Parathyroid adenoma (tissue), 2 donors: ENCODE results near the gene MRPL41.
"Not testable (repeated sequence)": the region's sequence is repeated elsewhere in the genome, so short reads cannot be mapped to it uniquely, and the experiment has no call there.

Experiments
- H2AFZ ChIP-seq: fragments of 300-600 bp; sonication (generic); one replicate; pipeline ENCODE4 v1.7.0; 2017; ENCODE audit warnings: antibody characterized with exemption, mild to moderate bottlenecking
- H3K27ac ChIP-seq: fragments of 300-600 bp; sonication (generic); one replicate; pipeline ENCODE4 v1.7.0; 2017
- H3K27me3 ChIP-seq: fragments of 300-600 bp; sonication (generic); one replicate; pipeline ENCODE4 v1.7.0; 2017; ENCODE audit warnings: low read length; ENCODE audit not compliant: control insufficient read depth, insufficient read depth
- H3K36me3 ChIP-seq: fragments of 300-600 bp; sonication (generic); one replicate; pipeline ENCODE4 v1.7.0; 2017; ENCODE audit warnings: low read length; ENCODE audit not compliant: control insufficient read depth, insufficient read depth
- H3K4me1 ChIP-seq: fragments of 300-600 bp; sonication (generic); one replicate; pipeline ENCODE4 v1.7.0; 2017; ENCODE audit warnings: control low read depth
- H3K4me2 ChIP-seq: fragments of 300-600 bp; sonication (generic); one replicate; pipeline ENCODE4 v1.7.0; 2017; ENCODE audit warnings: low read length
- H3K4me3 ChIP-seq: fragments of 300-600 bp; sonication (generic); one replicate; pipeline ENCODE4 v1.7.0; 2017; ENCODE audit warnings: low read depth, low read length
- H3K79me2 ChIP-seq: fragments of 300-600 bp; sonication (generic); one replicate; pipeline ENCODE4 v1.7.0; 2017; ENCODE audit warnings: control low read depth
- H3K9ac ChIP-seq: fragments of 300-600 bp; sonication (generic); one replicate; pipeline ENCODE4 v1.7.0; 2017; ENCODE audit warnings: mild to moderate bottlenecking
- H3K9me3 ChIP-seq: fragments of 300-600 bp; sonication (generic); one replicate; pipeline ENCODE4 v1.7.0; 2017; ENCODE audit warnings: low read length; ENCODE audit not compliant: control insufficient read depth
- TF ChIP-seq, protein P1 (sequence below): fragments of 300-600 bp; sonication (generic); IDR thresholded peaks from one replicate; pipeline ENCODE4 v1.7.0; 2017; ENCODE audit warnings: antibody characterized with exemption, mild to moderate bottlenecking
- donor health status: primary hyperparathyroidism.

Gene MRPL41

DNA sequence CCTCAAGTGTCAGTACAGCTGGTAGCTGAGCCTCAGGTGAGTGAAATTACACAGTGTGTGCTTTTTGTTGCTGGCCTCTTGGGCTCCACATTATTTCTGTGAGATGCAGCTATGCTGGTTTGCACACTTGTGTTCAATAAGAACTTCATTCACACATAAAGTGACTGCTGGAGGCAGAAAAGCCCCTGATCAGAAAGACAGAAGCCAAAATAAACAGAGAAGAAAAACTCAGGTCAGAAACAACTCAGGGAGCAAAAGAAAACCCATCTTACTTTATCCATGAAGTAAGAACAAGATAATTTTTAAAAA, 16.6 kb upstream of the MRPL41 start:
- TF ChIP-seq, protein P1, sequence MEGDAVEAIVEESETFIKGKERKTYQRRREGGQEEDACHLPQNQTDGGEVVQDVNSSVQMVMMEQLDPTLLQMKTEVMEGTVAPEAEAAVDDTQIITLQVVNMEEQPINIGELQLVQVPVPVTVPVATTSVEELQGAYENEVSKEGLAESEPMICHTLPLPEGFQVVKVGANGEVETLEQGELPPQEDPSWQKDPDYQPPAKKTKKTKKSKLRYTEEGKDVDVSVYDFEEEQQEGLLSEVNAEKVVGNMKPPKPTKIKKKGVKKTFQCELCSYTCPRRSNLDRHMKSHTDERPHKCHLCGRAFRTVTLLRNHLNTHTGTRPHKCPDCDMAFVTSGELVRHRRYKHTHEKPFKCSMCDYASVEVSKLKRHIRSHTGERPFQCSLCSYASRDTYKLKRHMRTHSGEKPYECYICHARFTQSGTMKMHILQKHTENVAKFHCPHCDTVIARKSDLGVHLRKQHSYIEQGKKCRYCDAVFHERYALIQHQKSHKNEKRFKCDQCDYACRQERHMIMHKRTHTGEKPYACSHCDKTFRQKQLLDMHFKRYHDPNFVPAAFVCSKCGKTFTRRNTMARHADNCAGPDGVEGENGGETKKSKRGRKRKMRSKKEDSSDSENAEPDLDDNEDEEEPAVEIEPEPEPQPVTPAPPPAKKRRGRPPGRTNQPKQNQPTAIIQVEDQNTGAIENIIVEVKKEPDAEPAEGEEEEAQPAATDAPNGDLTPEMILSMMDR, result no peak
- Histone ChIP-seq H3K4me1 (no peaks in the 10 kb centered on the region), H3K9me3 (no peaks in the 10 kb centered on the region), H3K27ac (no peak overlapping the region), H3K4me2 (no peak overlapping the region), H3K4me3 (no peak overlapping the region), H3K9ac (no peak overlapping the region), H2AFZ (no peak overlapping the region), H3K27me3 (no peaks in the 10 kb centered on the region), H3K79me2 (no peaks in the 10 kb centered on the region), H3K36me3 (no peaks in the 10 kb centered on the region)

DNA sequence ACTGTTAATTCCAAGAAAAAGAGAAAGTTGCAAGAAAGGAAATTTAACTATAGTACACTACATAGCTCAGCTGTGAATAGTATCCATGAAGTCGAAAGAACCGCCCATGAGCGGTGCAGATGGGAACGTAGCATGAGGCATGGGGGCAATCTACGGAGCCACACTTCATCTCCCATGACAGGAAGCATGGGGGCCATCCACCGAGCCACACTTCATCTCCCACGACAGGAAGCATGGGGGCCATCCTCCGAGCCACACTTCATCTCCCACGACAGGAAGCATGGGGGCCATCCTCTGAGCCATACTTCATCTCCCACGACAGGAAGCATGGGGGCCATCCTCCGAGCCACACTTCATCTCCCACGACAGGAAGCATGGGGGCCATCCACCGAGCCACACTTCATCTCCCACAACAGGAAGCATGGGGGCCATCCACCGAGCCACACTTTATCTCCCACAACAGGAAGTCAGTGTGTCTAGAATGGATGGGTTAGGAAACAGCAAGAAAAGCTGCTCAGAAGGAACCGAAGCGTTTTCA, 15.0 kb upstream of the MRPL41 start:
- H3K4me2 ChIP-seq, H3K4me1 ChIP-seq, H3K9me3 ChIP-seq, H3K36me3 ChIP-seq, H3K4me3 ChIP-seq, H2AFZ ChIP-seq, H3K9ac ChIP-seq, H3K27me3 ChIP-seq, H3K79me2 ChIP-seq, H3K27ac ChIP-seq: not testable (repeated sequence)

DNA sequence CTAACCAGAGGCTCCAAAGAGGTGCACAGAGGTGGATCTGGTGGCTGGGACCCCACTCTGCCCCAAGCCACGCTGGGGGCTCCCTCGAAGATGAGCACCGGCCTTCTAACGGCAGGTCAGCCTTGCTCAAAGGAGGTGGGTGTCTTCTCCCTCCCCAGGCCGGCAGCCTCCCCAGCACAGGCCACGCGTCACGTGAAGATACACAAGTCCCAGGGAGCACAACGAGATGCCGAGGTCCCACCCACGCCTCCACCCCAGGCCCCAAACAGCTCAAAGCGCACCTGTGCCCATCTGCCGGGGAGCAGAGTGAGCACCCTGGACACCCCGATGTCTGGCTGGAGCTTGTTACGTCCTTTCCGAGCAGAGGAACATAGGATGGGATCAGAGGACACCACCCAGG, 13.6 kb upstream of the MRPL41 start:
- no peaks in the 10 kb centered on the region for H3K36me3 ChIP-seq
- TF ChIP-seq, protein P1, result no peak
- no peak overlapping the region for H3K27ac ChIP-seq
- no peaks in the 10 kb centered on the region for H3K79me2 ChIP-seq
- H3K27me3 ChIP-seq, result no peaks in the 10 kb centered on the region
- no peak overlapping the region for H3K4me2 ChIP-seq
- H3K9ac ChIP-seq, result no peak overlapping the region
- H3K4me3 ChIP-seq, result no peak overlapping the region
- H3K9me3 ChIP-seq, result no peaks in the 10 kb centered on the region
- no peaks in the 10 kb centered on the region for H3K4me1 ChIP-seq
- H2AFZ ChIP-seq, result no peak overlapping the region

DNA sequence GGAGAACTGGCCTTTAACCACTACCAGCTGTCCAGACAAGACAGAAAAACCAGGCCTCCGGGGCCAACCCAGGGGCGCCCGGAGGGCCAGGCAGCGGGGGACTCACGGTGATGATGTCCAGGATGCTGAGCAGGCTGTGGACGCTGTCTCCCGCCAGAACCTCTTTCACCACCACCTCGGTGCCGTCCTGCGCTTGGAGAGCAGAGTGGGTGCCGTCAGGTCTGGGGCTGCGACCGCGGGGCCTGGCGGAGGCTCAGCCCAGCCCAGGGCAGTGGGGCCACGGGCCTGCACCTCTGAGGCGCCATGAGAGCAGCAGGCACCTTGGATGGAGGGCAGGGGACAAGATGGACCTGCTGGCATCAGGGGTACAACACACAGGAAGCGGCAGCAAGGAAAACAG, 11.1 kb upstream of the MRPL41 start:
- Histone ChIP-seq H3K27me3 (no peaks in the 10 kb centered on the region), H3K9me3 (no peaks in the 10 kb centered on the region), H3K79me2 (no peaks in the 10 kb centered on the region), H3K4me3 (no peak overlapping the region), H3K27ac (no peak overlapping the region), H3K4me2 (no peak overlapping the region), H2AFZ (no peak overlapping the region), H3K36me3 (no peaks in the 10 kb centered on the region), H3K9ac (no peak overlapping the region), H3K4me1 (no peaks in the 10 kb centered on the region)
- TF ChIP-seq, protein P1, result no peak

DNA sequence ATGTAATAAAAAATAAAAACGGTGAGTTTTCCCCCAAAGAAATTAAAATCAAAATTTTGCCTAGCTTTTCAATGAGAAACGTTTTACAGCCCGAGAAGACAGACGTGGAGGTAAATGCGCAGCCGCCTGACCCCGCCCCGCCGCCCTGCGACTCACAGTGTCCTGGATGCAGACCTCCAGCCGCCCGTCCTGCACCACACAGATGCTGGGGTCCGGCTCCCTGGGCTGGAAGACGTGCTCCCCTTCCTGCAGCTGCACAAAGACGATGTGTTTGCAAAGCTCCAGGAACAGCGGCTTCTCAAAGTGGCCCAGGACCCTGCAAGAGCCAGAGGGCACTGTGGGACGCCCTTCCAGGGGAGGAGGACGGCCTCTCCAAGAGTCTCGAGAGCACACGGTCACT, 9.2 kb upstream of the MRPL41 start:
- Histone ChIP-seq H3K9me3 (no peaks in the 10 kb centered on the region), H3K36me3 (no peaks in the 10 kb centered on the region), H3K4me2 (no peak overlapping the region), H3K79me2 (no peaks in the 10 kb centered on the region), H3K27ac (no peak overlapping the region), H3K9ac (no peak overlapping the region), H3K4me3 (no peak overlapping the region), H3K4me1 (no peaks in the 10 kb centered on the region), H3K27me3 (no peaks in the 10 kb centered on the region), H2AFZ (no peak overlapping the region)
- TF ChIP-seq, protein P1, result no peak
